Measurements from ENCODE around the gene TERT. TPM values are rescaled to one million over a fixed set of nuclear protein-coding genes. Genes with fewer than 3 reads are reported as not detected.
"Not testable (repeated sequence)": the region's sequence is repeated elsewhere in the genome, so short reads cannot be mapped to it uniquely, and the experiment has no call there.

Gene TERT
- polyA plus RNA-seq, 1 donor from 2014 or later: not detected

- no peak overlapping the region for H3K4me3 ChIP-seq (ENCODE audit: low read length)
- no peaks in the 10 kb centered on the region for H3F3A ChIP-seq (ENCODE audit: insufficient read depth, low read length, poor library complexity, severe bottlenecking)
- no peak overlapping the region for H3K4me2 ChIP-seq (ENCODE audit: low read length)
- no peaks in the 10 kb centered on the region for H3K79me2 ChIP-seq (replicated peaks; ENCODE audit: insufficient read depth, low read length)
- no peaks in the 10 kb centered on the region for H3K9me3 ChIP-seq (ENCODE audit: low read length)
- H3K9ac ChIP-seq (ENCODE audit: low read length): no peak overlapping the region
- no peaks in the 10 kb centered on the region for H3K9me2 ChIP-seq (ENCODE audit: insufficient read depth, low read length)
- no peaks in the 10 kb centered on the region for H3K36me3 ChIP-seq (ENCODE audit: insufficient read depth, low read length)
- peaks cover 21% of the 10 kb centered on the region for H3K27me3 ChIP-seq (ENCODE audit: insufficient read depth, low read depth, low read length)
- H2AFZ ChIP-seq (ENCODE audit: low read depth, low read length): no peak overlapping the region
- H4K20me1 ChIP-seq (ENCODE audit: insufficient read depth): peaks cover 2% of the 10 kb centered on the region
- H3K27ac ChIP-seq (ENCODE audit: low read length): no peak overlapping the region
- TF ChIP-seq, protein P1, sequence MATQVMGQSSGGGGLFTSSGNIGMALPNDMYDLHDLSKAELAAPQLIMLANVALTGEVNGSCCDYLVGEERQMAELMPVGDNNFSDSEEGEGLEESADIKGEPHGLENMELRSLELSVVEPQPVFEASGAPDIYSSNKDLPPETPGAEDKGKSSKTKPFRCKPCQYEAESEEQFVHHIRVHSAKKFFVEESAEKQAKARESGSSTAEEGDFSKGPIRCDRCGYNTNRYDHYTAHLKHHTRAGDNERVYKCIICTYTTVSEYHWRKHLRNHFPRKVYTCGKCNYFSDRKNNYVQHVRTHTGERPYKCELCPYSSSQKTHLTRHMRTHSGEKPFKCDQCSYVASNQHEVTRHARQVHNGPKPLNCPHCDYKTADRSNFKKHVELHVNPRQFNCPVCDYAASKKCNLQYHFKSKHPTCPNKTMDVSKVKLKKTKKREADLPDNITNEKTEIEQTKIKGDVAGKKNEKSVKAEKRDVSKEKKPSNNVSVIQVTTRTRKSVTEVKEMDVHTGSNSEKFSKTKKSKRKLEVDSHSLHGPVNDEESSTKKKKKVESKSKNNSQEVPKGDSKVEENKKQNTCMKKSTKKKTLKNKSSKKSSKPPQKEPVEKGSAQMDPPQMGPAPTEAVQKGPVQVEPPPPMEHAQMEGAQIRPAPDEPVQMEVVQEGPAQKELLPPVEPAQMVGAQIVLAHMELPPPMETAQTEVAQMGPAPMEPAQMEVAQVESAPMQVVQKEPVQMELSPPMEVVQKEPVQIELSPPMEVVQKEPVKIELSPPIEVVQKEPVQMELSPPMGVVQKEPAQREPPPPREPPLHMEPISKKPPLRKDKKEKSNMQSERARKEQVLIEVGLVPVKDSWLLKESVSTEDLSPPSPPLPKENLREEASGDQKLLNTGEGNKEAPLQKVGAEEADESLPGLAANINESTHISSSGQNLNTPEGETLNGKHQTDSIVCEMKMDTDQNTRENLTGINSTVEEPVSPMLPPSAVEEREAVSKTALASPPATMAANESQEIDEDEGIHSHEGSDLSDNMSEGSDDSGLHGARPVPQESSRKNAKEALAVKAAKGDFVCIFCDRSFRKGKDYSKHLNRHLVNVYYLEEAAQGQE (IDR thresholded peaks at IDR 0.05; ENCODE audit: borderline replicate concordance): no peak
- TF ChIP-seq RAD21 (conservative IDR thresholded peaks at IDR 0.05) (no peak), EP300 (conservative IDR thresholded peaks at IDR 0.05; ENCODE audit: poor library complexity, severe bottlenecking) (no peak), TAF1 (IDR thresholded peaks at IDR 0.05; ENCODE audit: low read depth) (no peak), EZH2 (IDR thresholded peaks at IDR 0.05; ENCODE audit: borderline replicate concordance, insufficient read depth, low read length, poor library complexity, severe bottlenecking) (no peak)
These were observed 3.2 kb downstream of the TERT start for GRCh38 chr5:1291611-1292080.

DNA sequence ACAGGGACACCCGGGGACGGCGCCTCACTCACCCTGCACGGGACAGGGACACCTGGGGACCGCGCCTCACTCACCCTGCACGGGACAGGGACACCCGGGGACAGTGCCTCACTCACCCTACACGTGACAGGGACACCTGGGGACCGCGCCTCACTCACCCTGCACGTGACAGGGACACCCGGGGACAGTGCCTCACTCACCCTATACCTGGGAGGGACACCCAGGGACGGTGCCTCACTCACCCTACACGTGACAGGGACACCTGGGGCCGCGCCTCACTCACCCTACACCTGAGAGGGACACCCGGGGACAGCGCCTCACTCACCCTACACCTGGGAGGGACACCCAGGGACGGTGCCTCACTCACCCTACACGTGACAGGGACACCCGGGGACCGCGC, 3.9 kb downstream of the TERT start:
- peaks cover 20% of the 10 kb centered on the region for H3K27me3 ChIP-seq (ENCODE audit: insufficient read depth, low read depth, low read length)
- not testable (repeated sequence) for H3K9ac ChIP-seq (ENCODE audit: low read length); H3K4me3 ChIP-seq (ENCODE audit: low read length); H4K20me1 ChIP-seq (ENCODE audit: insufficient read depth); H3K4me2 ChIP-seq (ENCODE audit: low read length); H3K36me3 ChIP-seq (ENCODE audit: insufficient read depth, low read length); H3F3A ChIP-seq (ENCODE audit: insufficient read depth, low read length, poor library complexity, severe bottlenecking); H3K9me3 ChIP-seq (ENCODE audit: low read length); H3K27ac ChIP-seq (ENCODE audit: low read length); H3K79me2 ChIP-seq (replicated peaks; ENCODE audit: insufficient read depth, low read length); H2AFZ ChIP-seq (ENCODE audit: low read depth, low read length); H3K9me2 ChIP-seq (ENCODE audit: insufficient read depth, low read length)

DNA sequence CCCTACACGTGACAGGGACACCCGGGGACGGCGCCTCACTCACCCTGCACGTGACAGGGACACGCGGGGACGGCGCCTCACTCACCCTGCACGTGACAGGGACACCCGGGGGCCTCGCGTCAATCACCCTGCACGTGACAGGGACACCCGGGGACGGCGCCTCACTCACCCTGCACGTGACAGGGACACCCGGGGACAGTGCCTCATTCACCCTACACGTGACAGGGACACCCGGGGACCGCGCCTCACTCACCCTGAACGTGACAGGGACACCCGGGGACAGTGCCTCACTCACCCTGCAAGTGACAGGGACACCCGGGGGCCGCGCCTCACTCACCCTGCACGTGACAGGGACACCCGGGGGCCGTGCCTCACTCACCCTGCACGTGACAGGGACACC, 5.3 kb downstream of the TERT start:
- not testable (repeated sequence) for H3F3A ChIP-seq (ENCODE audit: insufficient read depth, low read length, poor library complexity, severe bottlenecking); H2AFZ ChIP-seq (ENCODE audit: low read depth, low read length); H3K9ac ChIP-seq (ENCODE audit: low read length); H3K36me3 ChIP-seq (ENCODE audit: insufficient read depth, low read length); H3K4me2 ChIP-seq (ENCODE audit: low read length); H3K27me3 ChIP-seq (ENCODE audit: insufficient read depth, low read depth, low read length); H4K20me1 ChIP-seq (ENCODE audit: insufficient read depth); H3K9me3 ChIP-seq (ENCODE audit: low read length); H3K4me3 ChIP-seq (ENCODE audit: low read length); H3K9me2 ChIP-seq (ENCODE audit: insufficient read depth, low read length); H3K79me2 ChIP-seq (replicated peaks; ENCODE audit: insufficient read depth, low read length); H3K27ac ChIP-seq (ENCODE audit: low read length)

Data from neural cell (in vitro differentiated cells).